NOMO-1 (cell line): ENCODE results near the gene PCDH18.

Experiments
- DNase-seq, 2 experiments: peaks; one replicate each; lab custom pipeline; 2025; ENCODE audit not compliant: unreplicated experiment in 2 of 2; lab: John Stamatoyannopoulos, UW

The PCDH18 gene

GRCh38 chr4:137471461-137471860 is 60.8 kb downstream of the PCDH18 start:
- no peak for DNase-seq

GRCh38 chr4:137470806-137471205 is 61.5 kb downstream of the PCDH18 start:
- DNase-seq: no peak
